ENCODE data around the gene PFKP.
"Not testable (repeated sequence)": the region's sequence is repeated elsewhere in the genome, so short reads cannot be mapped to it uniquely, and the experiment has no call there.

PFKP gene

GRCh38 chr10:3047596-3047995, 19.8 kb upstream of the PFKP start:
- no peak for DNase-seq

DNA sequence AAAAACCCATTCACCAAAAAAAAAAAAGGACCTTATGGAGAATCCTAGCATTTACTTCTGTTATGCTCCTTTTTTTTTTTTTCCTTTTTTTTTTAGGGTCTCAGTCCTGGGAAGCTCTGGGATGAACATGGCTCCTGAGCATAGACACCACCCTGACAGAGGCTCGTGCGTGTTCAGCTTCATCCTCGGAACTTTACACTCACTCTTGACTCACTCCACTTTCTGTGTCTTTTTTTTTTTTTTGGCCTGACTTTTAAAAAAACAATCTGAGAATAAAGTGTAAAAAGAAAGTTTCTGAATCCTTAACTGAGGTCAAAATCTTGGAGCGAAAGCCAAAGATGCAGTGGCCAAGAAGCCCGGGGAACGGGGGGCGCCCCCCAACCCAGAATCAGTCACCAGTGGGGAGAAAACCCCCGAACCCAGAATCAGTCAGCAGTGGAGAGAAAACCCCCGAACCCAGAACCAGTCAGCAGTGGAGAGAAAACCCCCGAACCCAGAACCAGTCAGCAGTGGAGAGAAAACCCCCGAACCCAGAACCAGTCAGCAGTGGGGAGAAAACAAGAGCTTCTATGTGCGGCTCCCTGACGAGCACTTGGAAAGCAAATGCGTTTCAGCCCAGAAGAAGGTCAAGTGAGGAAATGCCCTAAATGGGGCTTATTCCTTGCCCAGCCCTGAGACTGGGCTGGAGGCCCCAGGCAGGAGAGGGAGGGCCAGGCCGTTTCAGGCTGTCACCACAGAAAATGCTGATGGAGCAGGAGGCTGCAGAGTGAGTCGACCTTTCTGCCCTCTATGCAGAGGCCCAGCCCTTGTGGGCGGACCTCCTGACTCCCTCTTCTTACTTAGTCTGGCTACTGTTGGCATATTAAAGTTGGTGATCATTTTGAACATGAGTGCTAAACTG, 19.0 kb upstream of the PFKP start:
- no peak for DNase-seq

DNA sequence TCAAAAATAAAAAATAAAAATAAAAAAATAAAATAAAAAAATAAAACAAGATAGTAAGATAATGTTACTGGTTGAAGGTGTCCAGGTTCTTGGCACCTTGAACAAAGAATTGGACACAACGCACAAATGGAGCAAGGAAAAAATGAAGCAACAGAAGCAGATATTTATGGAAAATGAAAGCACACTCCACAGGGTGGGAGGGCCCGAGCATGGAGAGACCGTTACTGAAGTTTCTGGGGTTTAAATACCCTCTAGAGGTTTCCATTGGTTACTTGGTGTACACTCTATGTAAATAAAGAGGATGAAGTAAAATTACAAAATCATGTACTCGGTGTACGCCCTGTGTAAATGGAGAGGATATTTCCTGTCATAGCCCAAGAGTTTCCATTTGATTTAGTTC, 15.7 kb upstream of the PFKP start:
- DNase-seq, result no peak

- DNase-seq, result no peak
These were observed 14.2 kb upstream of the PFKP start for GRCh38 chr10:3053155-3053554.

DNA sequence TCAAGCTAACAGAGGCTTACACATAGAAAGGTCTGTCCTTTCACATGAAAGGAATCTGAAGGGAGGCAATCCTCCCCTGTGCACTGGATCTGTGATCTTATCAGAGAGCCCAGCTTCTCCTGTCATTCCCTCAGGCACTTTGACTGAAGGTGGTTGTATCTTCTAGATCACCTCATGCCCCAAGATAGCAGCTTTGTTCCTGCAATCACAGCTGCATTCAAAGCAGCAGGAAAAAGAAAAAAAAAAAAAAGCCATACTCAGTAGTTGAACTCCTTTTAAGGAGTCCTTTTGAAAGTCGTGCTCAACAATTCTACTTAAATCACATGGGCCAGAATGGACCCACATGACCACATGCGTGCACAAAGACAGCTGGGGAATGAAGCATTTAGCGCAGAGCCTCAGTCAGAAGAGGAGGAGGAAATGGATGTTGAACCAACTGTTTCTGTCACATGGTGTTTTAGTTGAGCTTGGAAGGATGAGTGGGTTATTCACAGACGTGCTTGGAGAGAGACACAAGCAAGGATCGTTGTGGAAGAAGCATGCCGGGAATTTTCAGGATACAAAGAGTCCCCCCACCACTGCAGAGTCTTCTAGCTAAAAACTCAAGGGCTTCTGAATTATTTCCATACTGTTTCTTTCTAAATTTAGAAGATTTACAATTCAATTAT, 13.0 kb upstream of the PFKP start:
- no peak for DNase-seq

- no peak for DNase-seq
These were observed 12.5 kb upstream of the PFKP start for GRCh38 chr10:3054851-3055199.

DNA sequence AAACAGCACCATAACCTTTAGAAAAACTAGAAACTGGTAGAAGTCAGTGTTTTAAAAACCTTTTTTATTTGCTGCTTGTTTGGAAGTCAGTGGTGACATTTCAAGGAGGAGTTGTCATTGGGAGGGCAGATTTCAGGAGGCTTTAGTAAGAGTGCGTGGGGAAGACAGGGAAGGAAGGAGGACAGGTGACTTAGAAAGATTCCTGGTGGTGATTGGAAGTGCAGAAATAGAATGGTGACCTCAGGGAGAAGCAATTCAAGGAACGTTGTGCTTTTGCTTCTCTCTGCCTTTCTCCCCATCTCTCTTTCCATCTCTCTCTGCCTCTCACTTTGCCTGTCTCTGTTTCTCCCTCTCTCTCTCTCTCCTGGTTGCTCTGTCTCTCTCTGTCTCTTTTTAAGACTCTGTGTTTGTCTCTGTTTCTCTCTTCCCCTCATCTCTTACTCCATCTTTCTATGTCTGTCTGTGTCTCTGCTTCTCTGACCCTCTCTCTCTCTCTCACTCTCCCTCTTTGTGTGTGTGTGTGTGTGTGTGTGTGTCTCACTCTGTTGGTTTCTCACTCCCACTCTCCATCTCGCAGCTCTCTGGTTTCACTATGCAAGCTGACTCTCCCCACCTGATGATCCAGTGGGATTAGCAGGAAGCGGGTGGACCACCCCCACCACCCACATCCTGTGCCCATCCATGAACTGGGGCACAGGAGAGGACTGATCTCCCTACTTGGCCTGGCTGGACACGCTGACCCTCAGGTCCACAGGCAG, 10.9 kb upstream of the PFKP start:
- DNase-seq, result no peak

- DNase-seq, result no peak
These were observed 9.4 kb upstream of the PFKP start for GRCh38 chr10:3057946-3058345.

GRCh38 chr10:3059974-3060373, 7.4 kb upstream of the PFKP start:
- no peak for DNase-seq

DNA sequence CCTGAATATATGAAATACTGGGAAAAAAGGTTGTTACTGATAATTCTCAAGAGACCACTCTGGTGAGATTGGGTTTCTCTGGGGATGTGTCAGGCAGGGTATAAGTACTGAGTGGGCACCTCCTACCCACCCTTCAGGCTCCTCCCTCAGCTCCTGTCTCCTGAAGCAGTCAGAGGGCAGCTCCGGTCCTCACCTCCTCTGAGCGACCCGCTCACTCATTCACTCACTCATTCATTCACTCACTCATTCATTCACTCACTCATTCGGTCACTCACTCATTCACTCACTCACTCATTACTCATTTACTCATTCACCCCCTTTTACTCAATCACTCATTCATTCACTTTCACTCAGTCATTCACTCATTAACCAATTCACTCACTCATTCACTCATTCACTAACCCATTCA, 6.9 kb upstream of the PFKP start:
- no peak for DNase-seq

- DNase-seq, result not testable (repeated sequence)
These were observed 5.9 kb upstream of the PFKP start for GRCh38 chr10:3061323-3061898.

DNA sequence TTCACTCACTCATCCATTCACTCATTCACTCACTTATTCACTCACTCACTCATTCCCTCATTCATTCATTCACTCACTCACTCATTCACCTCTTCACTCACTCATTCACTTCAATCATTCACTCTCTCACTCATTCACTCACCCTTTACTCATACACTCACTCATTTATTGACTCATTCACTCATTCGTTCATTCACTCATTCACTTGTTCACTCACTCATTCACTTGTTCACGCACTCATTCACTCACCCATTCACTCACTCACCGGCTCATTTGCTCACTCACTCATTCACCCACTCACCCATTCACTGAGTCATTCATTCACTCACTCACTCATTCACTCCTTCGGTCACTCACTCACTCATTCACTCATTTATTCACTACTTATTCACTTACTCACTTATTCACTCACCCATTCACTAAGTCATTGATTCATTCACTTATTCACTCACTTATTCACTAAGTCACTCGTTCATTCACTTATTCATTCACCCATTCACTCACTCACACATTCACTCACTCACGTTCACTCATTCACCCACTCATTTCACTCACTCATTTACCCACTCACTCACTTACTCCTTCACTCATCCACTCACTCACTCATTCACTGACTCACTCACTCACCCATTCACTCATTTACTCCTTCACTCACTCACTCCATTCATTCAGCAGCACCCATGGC, 4.7 kb upstream of the PFKP start:
- no peak for DNase-seq

DNA sequence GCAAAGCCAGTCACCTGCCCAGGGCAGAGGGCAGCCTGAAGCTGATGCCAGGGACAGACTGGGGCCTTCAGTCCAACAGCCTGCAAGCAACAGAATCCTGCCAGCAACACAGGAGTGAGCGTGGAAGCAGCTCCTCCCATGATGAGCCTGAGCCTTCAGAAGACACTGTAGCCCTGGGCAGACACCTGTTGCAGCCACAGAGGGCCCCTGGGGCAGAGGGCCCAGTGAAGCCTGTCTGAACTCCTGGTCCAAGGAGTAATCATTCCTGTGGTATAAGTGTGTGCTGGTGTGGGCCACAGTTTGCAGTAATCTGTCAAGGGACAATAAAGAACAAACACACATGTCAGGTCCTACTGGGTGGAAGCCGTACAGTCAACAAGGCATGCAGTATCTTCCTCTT, 2.9 kb upstream of the PFKP start:
- no peak for DNase-seq

- DNase-seq, result no peak
These were observed 1.7 kb upstream of the PFKP start for GRCh38 chr10:3065622-3066021.

- no peak for DNase-seq
These were observed 831 bp upstream of the PFKP start for GRCh38 chr10:3066317-3067117.

DNA sequence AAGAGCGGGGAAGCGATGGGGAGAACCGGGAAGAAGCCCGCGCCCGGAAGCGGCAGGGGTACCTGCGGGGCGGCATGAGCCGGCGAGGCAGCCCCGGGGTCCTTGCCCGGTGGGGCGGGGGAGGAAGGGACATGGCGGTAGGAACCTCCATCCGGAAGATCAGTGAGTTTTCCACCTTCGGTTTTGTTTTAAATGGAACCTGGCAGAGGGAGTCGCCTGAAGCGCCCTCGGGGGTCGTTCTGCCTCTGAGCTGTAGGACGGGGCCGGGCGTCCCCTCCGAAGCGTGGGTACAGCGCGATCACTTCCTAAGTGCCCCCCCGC, 471 bp downstream of the PFKP start:
- no peak for DNase-seq

GRCh38 chr10:3068201-3068967, 1.0 kb downstream of the PFKP start:
- peak; percentile 38 for DNase-seq

GRCh38 chr10:3068968-3069737, 1.8 kb downstream of the PFKP start:
- DNase-seq, result no peak

DNA sequence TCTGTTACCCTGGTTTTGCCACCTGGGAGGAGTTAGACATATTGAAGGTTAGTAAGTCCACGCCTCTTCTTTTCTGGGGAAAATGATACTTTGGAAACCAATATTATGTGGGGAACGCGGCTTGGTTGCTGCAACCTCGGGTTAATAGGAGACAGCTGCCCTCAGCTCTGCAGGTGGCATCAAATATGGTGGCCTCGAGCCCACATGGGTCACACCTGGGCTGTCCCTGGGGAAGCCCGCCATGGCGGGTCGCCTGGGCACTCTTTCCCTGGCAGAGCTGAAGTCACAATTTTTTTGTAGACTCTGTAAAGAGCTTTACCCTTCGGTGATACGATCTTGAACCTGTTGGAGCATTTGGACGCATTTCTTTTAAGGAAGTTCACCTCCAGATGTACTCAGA, 2.5 kb downstream of the PFKP start:
- no peak for DNase-seq

All from T-helper 9 cell (primary cell).